GM12801 (cell line): Measurements from ENCODE around the gene UBE4B.

Experiments used
- CTCF ChIP-seq: IDR thresholded peaks from one replicate; pipeline ENCODE4 v1.5.1; 2011; ENCODE audit warnings: control low read depth; ENCODE audit not compliant: insufficient read length; ENCODE audit errors: extremely low read depth

Gene UBE4B

GRCh38 chr1:10059342-10059718 lies 26.6 kb downstream of the UBE4B start:
- TF ChIP-seq CTCF: no peak

GRCh38 chr1:10060311-10061100 lies 27.7 kb downstream of the UBE4B start:
- no peak for TF ChIP-seq CTCF

DNA sequence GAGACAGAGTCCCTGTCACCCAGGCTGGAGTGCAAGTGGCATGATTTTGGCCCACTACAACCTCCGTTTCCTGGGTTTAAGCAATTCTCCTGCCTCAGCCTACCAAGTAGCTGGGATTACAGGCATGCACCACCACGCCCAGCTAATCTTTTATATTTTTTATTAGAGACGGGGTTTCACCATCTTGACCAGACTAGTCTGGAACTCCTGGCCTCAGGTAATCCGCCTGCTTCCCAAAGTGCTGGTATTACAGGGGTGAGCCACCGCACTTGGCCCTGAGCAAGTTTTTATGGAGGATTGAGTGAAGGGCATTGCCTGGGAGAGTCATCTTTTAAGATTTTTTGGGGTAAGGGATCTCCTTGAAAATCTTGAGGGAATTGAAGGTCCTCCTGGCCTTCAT lies 28.5 kb downstream of the UBE4B start:
- TF ChIP-seq CTCF: no peak

- no peak for TF ChIP-seq CTCF
Observed at GRCh38 chr1:10063878-10064277, 31.1 kb downstream of the UBE4B start.

DNA sequence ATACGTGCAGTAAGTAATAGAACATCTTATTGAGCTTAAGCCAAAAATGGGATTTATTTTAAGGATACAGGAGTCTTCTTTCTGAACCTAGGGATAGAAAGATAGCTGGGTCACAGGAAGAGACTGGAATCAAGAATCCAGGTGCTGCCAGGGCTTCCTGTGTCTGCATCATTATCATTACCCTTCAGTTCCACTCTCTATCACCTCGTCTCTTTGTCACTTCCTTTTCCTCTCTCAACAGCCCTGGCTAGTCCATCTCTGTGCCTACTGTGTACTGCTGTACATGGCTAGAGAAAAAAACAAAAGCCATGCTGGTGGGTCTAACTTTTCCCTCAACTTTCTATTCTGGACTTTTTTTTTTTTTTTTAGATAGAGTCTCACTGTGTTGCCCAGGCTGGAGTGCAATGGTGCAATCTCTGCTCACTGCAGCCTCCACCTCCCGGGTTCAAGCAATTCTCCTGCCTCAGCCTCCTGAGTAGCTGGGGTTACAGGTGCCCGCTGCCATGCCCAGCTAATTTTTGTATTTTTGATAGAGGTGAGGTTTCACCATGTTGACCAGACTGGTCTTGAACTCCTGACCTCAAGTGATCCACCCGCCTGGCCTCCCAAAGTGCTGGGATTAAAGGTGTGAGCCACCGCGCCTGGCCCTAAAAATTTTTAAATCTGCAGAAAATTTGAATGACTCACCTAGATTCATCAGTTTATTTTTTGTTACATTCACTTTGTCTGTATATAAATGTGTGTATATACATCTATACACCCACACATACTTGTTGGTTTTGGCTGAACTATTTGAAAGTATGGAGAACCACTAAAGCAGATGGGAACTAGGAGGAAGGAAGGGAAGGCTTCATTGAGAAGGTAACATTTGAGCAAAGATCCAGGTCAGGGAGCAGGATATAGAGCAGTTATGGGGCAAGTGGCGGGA lies 31.9 kb downstream of the UBE4B start:
- TF ChIP-seq CTCF: no peak

- TF ChIP-seq CTCF: no peak
Observed at GRCh38 chr1:10065344-10065685, 32.6 kb downstream of the UBE4B start.

DNA sequence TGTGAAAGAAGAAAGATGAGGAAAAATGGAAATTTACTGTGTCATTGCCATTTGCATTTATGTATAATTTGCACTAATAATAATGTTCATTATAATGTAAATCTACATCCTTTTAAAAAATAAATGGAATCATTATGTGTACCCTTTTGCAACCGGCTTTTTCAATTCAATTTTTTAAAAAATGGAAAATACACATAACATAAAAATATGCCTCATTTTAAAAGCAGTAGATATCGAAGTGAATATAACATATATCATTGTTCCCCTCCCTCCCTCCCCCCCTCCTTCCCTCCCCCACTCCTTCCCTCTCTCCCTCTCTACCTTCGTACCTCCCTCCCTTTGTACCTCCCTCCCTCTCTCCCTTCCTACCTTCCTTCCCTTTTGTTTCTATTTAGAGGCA lies 33.0 kb downstream of the UBE4B start:
- no peak for TF ChIP-seq CTCF
